WTC11 (cell line): ENCODE measurements around the gene PLBD2. TPM values are rescaled to one million over a fixed set of nuclear protein-coding genes. Genes with fewer than 3 reads are reported as not detected.

ENCODE experiments used
- ATAC-seq: fragments of 200-7000 bp; cut with Tn5 transposase; 2 replicates; pipeline ENCODE4 v1.10.0; 2021; ENCODE audit warnings: mild to moderate bottlenecking, moderate library complexity
- CTCF ChIA-PET: fragments of 300-600 bp; sonication (Branson Sonifier 250); formaldehyde crosslinking; loops from one replicate; lab custom pipeline; 2021; ENCODE audit warnings: antibody characterized with exemption; lab: Charles Lee
- POLR2A ChIA-PET: fragments of 350-600 bp; sonication (Branson Sonifier 250); formaldehyde crosslinking; loops from one replicate; lab custom pipeline; 2021; ENCODE audit warnings: antibody characterized with exemption; lab: Charles Lee
- DNase-seq: peaks from one replicate; pipeline ENCODE4 v3.0.0; 2021; ENCODE audit warnings: low spot score
- H3K27ac Mint-ChIP-seq: 2 replicates; pipeline ENCODE4 v1.8.0; 2021; ENCODE audit warnings: mixed read lengths
- H3K27me3 Mint-ChIP-seq: 2 replicates; pipeline ENCODE4 v1.8.0; 2021; ENCODE audit warnings: low read depth, mild to moderate bottlenecking, moderate library complexity, mixed read lengths
- H3K36me3 Mint-ChIP-seq: 2 replicates; pipeline ENCODE4 v1.8.0; 2021; ENCODE audit warnings: mixed read lengths
- H3K4me1 Mint-ChIP-seq: 2 replicates; pipeline ENCODE4 v1.8.0; 2022; ENCODE audit warnings: mixed read lengths
- H3K4me3 Mint-ChIP-seq: 2 replicates; pipeline ENCODE4 v1.8.0; 2021; ENCODE audit warnings: mild to moderate bottlenecking, moderate library complexity, mixed read lengths
- H3K9me3 Mint-ChIP-seq: 2 replicates; pipeline ENCODE4 v1.8.0; 2021; ENCODE audit warnings: mixed read lengths
- ATF1 ChIP-seq: sonication (generic); formaldehyde crosslinking; IDR thresholded peaks from 2 replicates; pipeline ENCODE4 v1.8.1; 2023; ENCODE audit warnings: mild to moderate bottlenecking, moderate library complexity, missing genetic modification reagents
- EMX1 ChIP-seq: fragments of 250-450 bp; sonication (Bioruptor Pico); IDR thresholded peaks from 2 replicates; pipeline ENCODE4 v1.8.0; 2021; ENCODE audit warnings: mild to moderate bottlenecking
- FOXP1 ChIP-seq: sonication (generic); formaldehyde crosslinking; IDR thresholded peaks from 2 replicates; pipeline ENCODE4 v1.8.0; 2022; ENCODE audit warnings: missing genetic modification reagents, mild to moderate bottlenecking, moderate library complexity, borderline replicate concordance
- GABPB1 ChIP-seq: sonication (generic); formaldehyde crosslinking; IDR thresholded peaks from 2 replicates; pipeline ENCODE4 v1.8.1; 2023; ENCODE audit warnings: mild to moderate bottlenecking, missing genetic modification reagents
- KAT7 ChIP-seq: sonication (generic); formaldehyde crosslinking; IDR thresholded peaks from 2 replicates; pipeline ENCODE4 v1.8.1; 2023; ENCODE audit warnings: missing genetic modification reagents, mild to moderate bottlenecking, borderline replicate concordance
- NFYB ChIP-seq: sonication (generic); formaldehyde crosslinking; conservative IDR thresholded peaks from 2 replicates; pipeline ENCODE4 v1.8.0; 2022; ENCODE audit warnings: low read depth, missing genetic modification reagents
- NR2C2 ChIP-seq: sonication (generic); formaldehyde crosslinking; IDR thresholded peaks from 2 replicates; pipeline ENCODE4 v1.8.0; 2022; ENCODE audit warnings: mild to moderate bottlenecking, missing genetic modification reagents
- RORB ChIP-seq: fragments of 250-450 bp; sonication (Bioruptor Pico); IDR thresholded peaks from 2 replicates; pipeline ENCODE4 v1.9.0; 2021; ENCODE audit warnings: mild to moderate bottlenecking
- SMAD4 ChIP-seq: sonication (generic); formaldehyde crosslinking; IDR thresholded peaks from 2 replicates; pipeline ENCODE4 v1.8.0; 2022; ENCODE audit warnings: mild to moderate bottlenecking, missing genetic modification reagents
- TEAD1 ChIP-seq: sonication (generic); formaldehyde crosslinking; IDR thresholded peaks from 2 replicates; pipeline ENCODE4 v1.8.0; 2022; ENCODE audit warnings: mild to moderate bottlenecking, missing genetic modification reagents
- ZNF138 ChIP-seq: sonication (generic); formaldehyde crosslinking; conservative IDR thresholded peaks from 2 replicates; pipeline ENCODE4 v1.8.1; 2022; ENCODE audit warnings: mild to moderate bottlenecking, moderate library complexity, missing genetic modification reagents
- ZNF232 ChIP-seq: sonication (generic); formaldehyde crosslinking; IDR thresholded peaks from 2 replicates; pipeline ENCODE4 v1.8.0; 2022; ENCODE audit warnings: mild to moderate bottlenecking, missing genetic modification reagents
- total RNA-seq: library from RNA; stranded (reverse); gene quantifications from 3 replicates; pipeline ENCODE4 v1.2.3, GENCODE V29; 2021
- TF ChIP-seq, protein P1 (sequence below): sonication (generic); formaldehyde crosslinking; IDR thresholded peaks from 2 replicates; pipeline ENCODE4 v1.8.0; 2023; ENCODE audit warnings: missing genetic modification reagents, mild to moderate bottlenecking, borderline replicate concordance
- TF ChIP-seq, protein P2 (sequence below): sonication (generic); formaldehyde crosslinking; IDR thresholded peaks from 2 replicates; pipeline ENCODE4 v1.8.0; 2023; ENCODE audit warnings: mild to moderate bottlenecking, missing genetic modification reagents
- TF ChIP-seq, protein P3 (sequence below): fragments of 250-450 bp; sonication (Bioruptor Pico); IDR thresholded peaks from 2 replicates; pipeline ENCODE4 v1.9.0; 2021; ENCODE audit warnings: moderate library complexity, mild to moderate bottlenecking, inconsistent platforms, borderline replicate concordance
- TF ChIP-seq, protein P4 (sequence below): fragments of 200-600 bp; IDR thresholded peaks from 2 replicates; pipeline ENCODE4 v1.8.0; 2022; ENCODE audit warnings: antibody characterized with exemption

PLBD2 gene
- total RNA-seq, 1 experiment from 2014 or later: 34.8 TPM

DNA sequence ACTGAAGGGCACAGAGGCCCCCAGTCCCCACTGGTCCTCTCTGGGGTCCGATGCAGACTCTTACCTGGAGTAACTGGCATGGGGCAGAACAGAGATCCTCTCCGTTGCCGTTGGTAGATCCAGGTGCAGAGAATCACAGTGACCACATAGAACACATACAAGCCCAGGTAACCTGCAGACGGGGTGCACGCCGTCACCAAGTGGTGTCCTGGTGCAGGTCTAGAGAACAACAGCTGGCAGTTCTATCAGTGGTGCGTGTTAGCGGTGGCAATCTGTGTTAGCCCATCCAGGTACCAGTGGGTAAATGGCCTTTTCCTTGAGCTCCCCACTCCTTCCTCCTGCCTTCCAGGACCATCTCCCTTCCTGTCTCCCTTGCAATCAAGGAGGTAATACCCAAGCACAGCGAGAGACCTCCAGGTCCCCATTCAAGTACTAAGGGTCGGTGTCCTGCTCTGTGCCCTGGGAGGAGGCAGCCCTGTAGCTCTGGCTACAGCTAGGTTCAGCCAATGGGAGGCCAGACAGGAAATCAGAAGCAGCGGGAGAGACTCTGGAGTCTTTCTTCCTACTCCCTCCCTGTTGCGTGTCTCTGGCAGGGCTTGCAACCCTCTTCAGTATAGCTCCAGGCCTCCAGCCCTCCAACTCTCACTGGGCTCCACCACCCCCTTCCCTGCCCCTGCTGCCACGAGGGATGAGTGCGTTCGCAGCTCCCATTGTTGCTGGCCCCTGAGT lies 39.3 kb upstream of the PLBD2 start:
- POLR2A ChIA-PET: no interaction called here
- H3K27me3 Mint-ChIP-seq: no peaks in the 10 kb centered on the region
- peak; percentile 63 for ATAC-seq
- CTCF ChIA-PET: interaction anchor here (3.2 kb wide), 1 partner anchor 106 kb away, joined by 17 read pairs; no protein-coding TSS in a partner anchor
- TF ChIP-seq NFYB (CRISPR knock-in tag) (no peak), GABPB1 (CRISPR knock-in tag) (no peak)
- TF ChIP-seq, protein P1, sequence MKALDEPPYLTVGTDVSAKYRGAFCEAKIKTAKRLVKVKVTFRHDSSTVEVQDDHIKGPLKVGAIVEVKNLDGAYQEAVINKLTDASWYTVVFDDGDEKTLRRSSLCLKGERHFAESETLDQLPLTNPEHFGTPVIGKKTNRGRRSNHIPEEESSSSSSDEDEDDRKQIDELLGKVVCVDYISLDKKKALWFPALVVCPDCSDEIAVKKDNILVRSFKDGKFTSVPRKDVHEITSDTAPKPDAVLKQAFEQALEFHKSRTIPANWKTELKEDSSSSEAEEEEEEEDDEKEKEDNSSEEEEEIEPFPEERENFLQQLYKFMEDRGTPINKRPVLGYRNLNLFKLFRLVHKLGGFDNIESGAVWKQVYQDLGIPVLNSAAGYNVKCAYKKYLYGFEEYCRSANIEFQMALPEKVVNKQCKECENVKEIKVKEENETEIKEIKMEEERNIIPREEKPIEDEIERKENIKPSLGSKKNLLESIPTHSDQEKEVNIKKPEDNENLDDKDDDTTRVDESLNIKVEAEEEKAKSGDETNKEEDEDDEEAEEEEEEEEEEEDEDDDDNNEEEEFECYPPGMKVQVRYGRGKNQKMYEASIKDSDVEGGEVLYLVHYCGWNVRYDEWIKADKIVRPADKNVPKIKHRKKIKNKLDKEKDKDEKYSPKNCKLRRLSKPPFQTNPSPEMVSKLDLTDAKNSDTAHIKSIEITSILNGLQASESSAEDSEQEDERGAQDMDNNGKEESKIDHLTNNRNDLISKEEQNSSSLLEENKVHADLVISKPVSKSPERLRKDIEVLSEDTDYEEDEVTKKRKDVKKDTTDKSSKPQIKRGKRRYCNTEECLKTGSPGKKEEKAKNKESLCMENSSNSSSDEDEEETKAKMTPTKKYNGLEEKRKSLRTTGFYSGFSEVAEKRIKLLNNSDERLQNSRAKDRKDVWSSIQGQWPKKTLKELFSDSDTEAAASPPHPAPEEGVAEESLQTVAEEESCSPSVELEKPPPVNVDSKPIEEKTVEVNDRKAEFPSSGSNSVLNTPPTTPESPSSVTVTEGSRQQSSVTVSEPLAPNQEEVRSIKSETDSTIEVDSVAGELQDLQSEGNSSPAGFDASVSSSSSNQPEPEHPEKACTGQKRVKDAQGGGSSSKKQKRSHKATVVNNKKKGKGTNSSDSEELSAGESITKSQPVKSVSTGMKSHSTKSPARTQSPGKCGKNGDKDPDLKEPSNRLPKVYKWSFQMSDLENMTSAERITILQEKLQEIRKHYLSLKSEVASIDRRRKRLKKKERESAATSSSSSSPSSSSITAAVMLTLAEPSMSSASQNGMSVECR (CRISPR knock-in tag): no peak
- TF ChIP-seq, all 79 proteins: peak for 0
- H3K27ac Mint-ChIP-seq: no peak overlapping the region
- H3K9me3 Mint-ChIP-seq: peaks cover 12% of the 10 kb centered on the region
- H3K36me3 Mint-ChIP-seq: peaks cover 20% of the 10 kb centered on the region
- H3K4me1 Mint-ChIP-seq: no peaks in the 10 kb centered on the region
- H3K4me3 Mint-ChIP-seq: no peak overlapping the region
- DNase-seq: no peak

DNA sequence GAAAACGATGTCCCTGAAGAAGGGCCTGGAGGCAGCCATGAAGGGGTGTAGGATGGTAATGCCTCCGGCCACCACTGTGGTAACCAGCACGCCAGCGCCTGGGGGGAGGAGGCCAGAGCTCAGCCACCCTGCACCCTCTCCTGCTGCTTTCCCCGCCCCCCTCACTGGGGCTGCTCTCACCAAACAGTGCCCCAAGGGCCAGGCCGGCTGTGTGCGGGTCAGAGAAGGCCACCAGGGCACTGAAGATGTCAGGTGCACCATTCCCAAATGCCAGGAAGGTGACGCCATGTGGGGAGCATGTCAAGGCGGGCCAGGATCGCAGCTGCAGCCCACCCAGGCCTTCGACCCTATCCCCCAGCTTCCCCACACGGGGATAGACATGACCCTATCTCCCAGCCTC lies 38.0 kb upstream of the PLBD2 start:
- Mint-ChIP-seq H3K27me3 (no peaks in the 10 kb centered on the region), H3K4me3 (no peak overlapping the region), H3K9me3 (peaks cover 12% of the 10 kb centered on the region), H3K36me3 (peaks cover 18% of the 10 kb centered on the region), H3K4me1 (no peaks in the 10 kb centered on the region), H3K27ac (no peak overlapping the region)
- ATAC-seq (no peak; the same call in 1 of the 2 replicates), DNase-seq (no peak)
- no peak for TF ChIP-seq EMX1
- no peak for TF ChIP-seq NR2C2
- TF ChIP-seq ZNF232 (CRISPR knock-in tag): no peak
- TF ChIP-seq FOXP1 (CRISPR knock-in tag): no peak
- no peak for TF ChIP-seq TEAD1 (CRISPR knock-in tag)
- TF ChIP-seq, protein P2, sequence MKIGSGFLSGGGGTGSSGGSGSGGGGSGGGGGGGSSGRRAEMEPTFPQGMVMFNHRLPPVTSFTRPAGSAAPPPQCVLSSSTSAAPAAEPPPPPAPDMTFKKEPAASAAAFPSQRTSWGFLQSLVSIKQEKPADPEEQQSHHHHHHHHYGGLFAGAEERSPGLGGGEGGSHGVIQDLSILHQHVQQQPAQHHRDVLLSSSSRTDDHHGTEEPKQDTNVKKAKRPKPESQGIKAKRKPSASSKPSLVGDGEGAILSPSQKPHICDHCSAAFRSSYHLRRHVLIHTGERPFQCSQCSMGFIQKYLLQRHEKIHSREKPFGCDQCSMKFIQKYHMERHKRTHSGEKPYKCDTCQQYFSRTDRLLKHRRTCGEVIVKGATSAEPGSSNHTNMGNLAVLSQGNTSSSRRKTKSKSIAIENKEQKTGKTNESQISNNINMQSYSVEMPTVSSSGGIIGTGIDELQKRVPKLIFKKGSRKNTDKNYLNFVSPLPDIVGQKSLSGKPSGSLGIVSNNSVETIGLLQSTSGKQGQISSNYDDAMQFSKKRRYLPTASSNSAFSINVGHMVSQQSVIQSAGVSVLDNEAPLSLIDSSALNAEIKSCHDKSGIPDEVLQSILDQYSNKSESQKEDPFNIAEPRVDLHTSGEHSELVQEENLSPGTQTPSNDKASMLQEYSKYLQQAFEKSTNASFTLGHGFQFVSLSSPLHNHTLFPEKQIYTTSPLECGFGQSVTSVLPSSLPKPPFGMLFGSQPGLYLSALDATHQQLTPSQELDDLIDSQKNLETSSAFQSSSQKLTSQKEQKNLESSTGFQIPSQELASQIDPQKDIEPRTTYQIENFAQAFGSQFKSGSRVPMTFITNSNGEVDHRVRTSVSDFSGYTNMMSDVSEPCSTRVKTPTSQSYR (CRISPR knock-in tag): no peak
- TF ChIP-seq RORB: no peak
- TF ChIP-seq, protein P3, sequence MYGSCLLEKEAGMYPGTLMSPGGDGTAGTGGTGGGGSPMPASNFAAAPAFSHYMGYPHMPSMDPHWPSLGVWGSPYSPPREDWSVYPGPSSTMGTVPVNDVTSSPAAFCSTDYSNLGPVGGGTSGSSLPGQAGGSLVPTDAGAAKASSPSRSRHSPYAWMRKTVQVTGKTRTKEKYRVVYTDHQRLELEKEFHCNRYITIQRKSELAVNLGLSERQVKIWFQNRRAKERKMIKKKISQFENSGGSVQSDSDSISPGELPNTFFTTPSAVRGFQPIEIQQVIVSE (CRISPR knock-in tag): no peak
- TF ChIP-seq ZNF138 (CRISPR knock-in tag): no peak
- no peak for TF ChIP-seq KAT7 (CRISPR knock-in tag)
- no peak for TF ChIP-seq SMAD4 (CRISPR knock-in tag)
- TF ChIP-seq, protein P4, sequence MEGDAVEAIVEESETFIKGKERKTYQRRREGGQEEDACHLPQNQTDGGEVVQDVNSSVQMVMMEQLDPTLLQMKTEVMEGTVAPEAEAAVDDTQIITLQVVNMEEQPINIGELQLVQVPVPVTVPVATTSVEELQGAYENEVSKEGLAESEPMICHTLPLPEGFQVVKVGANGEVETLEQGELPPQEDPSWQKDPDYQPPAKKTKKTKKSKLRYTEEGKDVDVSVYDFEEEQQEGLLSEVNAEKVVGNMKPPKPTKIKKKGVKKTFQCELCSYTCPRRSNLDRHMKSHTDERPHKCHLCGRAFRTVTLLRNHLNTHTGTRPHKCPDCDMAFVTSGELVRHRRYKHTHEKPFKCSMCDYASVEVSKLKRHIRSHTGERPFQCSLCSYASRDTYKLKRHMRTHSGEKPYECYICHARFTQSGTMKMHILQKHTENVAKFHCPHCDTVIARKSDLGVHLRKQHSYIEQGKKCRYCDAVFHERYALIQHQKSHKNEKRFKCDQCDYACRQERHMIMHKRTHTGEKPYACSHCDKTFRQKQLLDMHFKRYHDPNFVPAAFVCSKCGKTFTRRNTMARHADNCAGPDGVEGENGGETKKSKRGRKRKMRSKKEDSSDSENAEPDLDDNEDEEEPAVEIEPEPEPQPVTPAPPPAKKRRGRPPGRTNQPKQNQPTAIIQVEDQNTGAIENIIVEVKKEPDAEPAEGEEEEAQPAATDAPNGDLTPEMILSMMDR: no peak
- TF ChIP-seq ATF1: no peak
- ChIA-PET POLR2A (no interaction called here), CTCF (interaction anchor here (1.4 to 3.2 kb wide), 2 partner anchors 10 to 105 kb away, joined by 4 to 17 read pairs; no protein-coding TSS in a partner anchor)
